ENCODE results near the gene COG3. TPM values are rescaled to one million over a fixed set of nuclear protein-coding genes. Genes with fewer than 3 reads are reported as not detected.
"Not testable (repeated sequence)": the region's sequence is repeated elsewhere in the genome, so short reads cannot be mapped to it uniquely, and the experiment has no call there.

The COG3 gene
- total and polyA plus RNA-seq, 7 experiments from 2014 or later: 26.5 to 50.1 (median 43.2) TPM

DNA sequence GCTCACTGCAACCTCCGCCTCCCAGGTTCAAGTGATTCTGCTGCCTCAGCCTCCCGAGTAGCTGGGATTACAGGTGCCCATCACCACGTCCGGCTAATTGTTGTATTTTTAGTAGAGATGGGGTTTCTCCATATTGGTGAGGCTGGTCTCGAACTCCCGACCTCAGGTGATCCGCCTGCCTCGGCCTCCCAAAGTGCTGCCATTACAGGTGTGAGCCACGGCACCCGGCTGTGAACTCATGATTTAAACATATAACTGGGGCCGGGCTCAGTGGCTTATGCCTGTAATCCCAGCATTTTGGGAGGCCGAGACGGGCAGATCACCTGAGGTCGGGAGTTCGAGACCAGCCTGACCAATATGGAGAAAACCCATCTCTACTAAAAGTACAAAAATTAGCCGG is 45.4 kb upstream of the COG3 start:
- peaks cover 0 to 25% (median 19%) of the 10 kb centered on the region in 7 donors for H3K4me1 Mint-ChIP-seq
- intact Hi-C loops (cut with micrococcal nuclease): loop anchor here (2.0 to 5.0 kb wide), 4 partner anchors 502 to 1133 kb away; partner anchors contain the start of genes LCP1 (in 1 of the 2), LRCH1 (in 1 of the 2) and TSC22D1 (in 1 of the 2)
- H3K27me3 Mint-ChIP-seq: not testable (repeated sequence)

DNA sequence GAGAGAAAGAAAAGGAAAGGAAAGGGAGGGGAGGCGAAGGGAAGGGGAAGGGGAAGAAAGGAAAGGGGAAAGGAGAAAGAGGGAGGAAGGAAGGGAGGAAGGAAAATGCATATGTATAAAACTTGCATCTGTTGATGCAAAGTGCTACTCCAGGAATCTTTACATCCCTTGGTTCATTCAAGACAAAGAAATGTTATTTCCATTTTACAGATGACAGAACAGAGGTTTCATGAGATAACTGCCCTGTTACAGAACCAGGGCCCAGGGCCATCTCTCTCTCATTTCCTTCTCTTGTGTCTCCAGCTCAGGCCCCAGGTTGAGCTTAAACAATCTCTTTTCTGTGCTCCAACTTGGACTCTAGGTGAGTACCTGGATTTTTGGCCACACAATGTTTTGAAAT is 44.8 kb upstream of the COG3 start:
- POLR2A ChIA-PET: no interaction called here
- intact Hi-C loops (cut with micrococcal nuclease): loop anchor here (2.0 to 5.0 kb wide), 4 partner anchors 503 to 1133 kb away; partner anchors contain the start of genes LCP1 (in 1 of the 2), LRCH1 (in 1 of the 2) and TSC22D1 (in 1 of the 2)
- Histone ChIP-seq H3K4me1 (ENCODE audit: control insufficient read depth in 2 of 2, insufficient read depth in 2 of 2, low read length in 2 of 2) (peaks cover 4 to 12% of the 10 kb centered on the region in 2 donors), H3K27me3 (ENCODE audit: control insufficient read depth in 2 of 2, insufficient read depth in 2 of 2, low read length in 2 of 2) (no peaks in the 10 kb centered on the region), H3K27ac (ENCODE audit: low read depth, low read length) (no peak overlapping the region), H3K4me3 (ENCODE audit: low read length) (no peak overlapping the region), H3K9me3 (ENCODE audit: control insufficient read depth in 2 of 3, low read length in 3 of 3) (no peaks in the 10 kb centered on the region), H3K36me3 (ENCODE audit: control insufficient read depth in 2 of 3, insufficient read depth in 3 of 3, low read length in 3 of 3) (peaks cover 0 to 4% (median 0%) of the 10 kb centered on the region in 3 experiments)
- peaks cover 0 to 20% (median 14%) of the 10 kb centered on the region in 7 donors for H3K4me1 Mint-ChIP-seq
- H3K36me3 Mint-ChIP-seq: no peaks in the 10 kb centered on the region
- DNase-seq (no peak), ATAC-seq (no peak)
- no peaks in the 10 kb centered on the region for H3K27me3 Mint-ChIP-seq
- CTCF ChIA-PET: no interaction called here
- peak overlapping the region in 7 of 9 donors; percentile 2 to 85 (median 76) for H3K27ac Mint-ChIP-seq
- H3K9me3 Mint-ChIP-seq: peaks cover 0 to 4% (median 0%) of the 10 kb centered on the region in 11 donors
- peak overlapping the region; percentile 7 to 79 (median 38) for H3K4me3 Mint-ChIP-seq

More for the DNA sequence above, 45.4 kb upstream of the COG3 start:
- H3K4me3 ChIP-seq (ENCODE audit: low read length); H3K36me3 ChIP-seq (ENCODE audit: control insufficient read depth in 2 of 3, insufficient read depth in 3 of 3, low read length in 3 of 3); H3K36me3 Mint-ChIP-seq; H3K27ac ChIP-seq (ENCODE audit: low read depth, low read length); DNase-seq; H3K27me3 ChIP-seq (ENCODE audit: control insufficient read depth in 2 of 2, insufficient read depth in 2 of 2, low read length in 2 of 2); ATAC-seq; H3K9me3 ChIP-seq (ENCODE audit: control insufficient read depth in 2 of 3, low read length in 3 of 3); CTCF ChIA-PET; H3K9me3 Mint-ChIP-seq: not testable (repeated sequence)
- POLR2A ChIA-PET: interaction anchor here (0.7 to 4.2 kb wide), 3 partner anchors 13 to 79 kb away, joined by 3 to 20 read pairs (median 17); no protein-coding TSS in a partner anchor
- peak overlapping the region in 3 of 9 donors; percentile 3 to 70 (median 23) for H3K27ac Mint-ChIP-seq
- H3K4me1 ChIP-seq (ENCODE audit: control insufficient read depth in 2 of 2, insufficient read depth in 2 of 2, low read length in 2 of 2): peaks cover 4 to 16% of the 10 kb centered on the region in 2 donors
- H3K4me3 Mint-ChIP-seq: peak overlapping the region in 7 of 10 donors; percentile 7 to 81 (median 41)

DNA sequence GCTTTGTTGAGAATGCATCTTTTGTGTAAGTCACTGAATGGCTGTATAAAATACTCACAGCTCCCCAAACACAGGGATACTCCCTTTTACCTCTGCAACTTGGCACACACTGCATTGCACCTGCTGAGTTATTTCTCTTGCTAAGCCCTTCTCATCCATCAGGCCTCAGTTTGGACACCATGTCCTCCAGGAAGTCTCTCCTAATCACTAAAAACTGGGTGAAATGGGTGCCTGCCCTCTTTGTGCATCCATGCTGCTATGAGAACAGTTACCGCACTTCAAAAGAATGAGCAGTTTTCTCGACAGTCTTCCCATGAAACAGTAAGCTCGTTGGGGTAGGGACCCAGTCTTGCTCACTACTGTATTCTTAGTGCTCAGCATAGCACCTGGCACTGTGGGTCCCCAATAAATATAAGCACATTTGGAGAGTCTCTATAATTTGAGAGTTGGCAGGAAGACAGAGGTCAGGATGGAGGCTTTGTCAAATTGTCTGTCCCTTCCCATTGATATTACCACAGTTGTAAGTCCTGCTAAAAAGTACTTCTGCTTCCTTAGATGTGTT is 41.9 kb upstream of the COG3 start:
- Histone ChIP-seq H3K4me1 (ENCODE audit: control insufficient read depth in 2 of 2, insufficient read depth in 2 of 2, low read length in 2 of 2) (no peaks in the 10 kb centered on the region), H3K4me3 (ENCODE audit: low read length) (no peak overlapping the region)

DNA sequence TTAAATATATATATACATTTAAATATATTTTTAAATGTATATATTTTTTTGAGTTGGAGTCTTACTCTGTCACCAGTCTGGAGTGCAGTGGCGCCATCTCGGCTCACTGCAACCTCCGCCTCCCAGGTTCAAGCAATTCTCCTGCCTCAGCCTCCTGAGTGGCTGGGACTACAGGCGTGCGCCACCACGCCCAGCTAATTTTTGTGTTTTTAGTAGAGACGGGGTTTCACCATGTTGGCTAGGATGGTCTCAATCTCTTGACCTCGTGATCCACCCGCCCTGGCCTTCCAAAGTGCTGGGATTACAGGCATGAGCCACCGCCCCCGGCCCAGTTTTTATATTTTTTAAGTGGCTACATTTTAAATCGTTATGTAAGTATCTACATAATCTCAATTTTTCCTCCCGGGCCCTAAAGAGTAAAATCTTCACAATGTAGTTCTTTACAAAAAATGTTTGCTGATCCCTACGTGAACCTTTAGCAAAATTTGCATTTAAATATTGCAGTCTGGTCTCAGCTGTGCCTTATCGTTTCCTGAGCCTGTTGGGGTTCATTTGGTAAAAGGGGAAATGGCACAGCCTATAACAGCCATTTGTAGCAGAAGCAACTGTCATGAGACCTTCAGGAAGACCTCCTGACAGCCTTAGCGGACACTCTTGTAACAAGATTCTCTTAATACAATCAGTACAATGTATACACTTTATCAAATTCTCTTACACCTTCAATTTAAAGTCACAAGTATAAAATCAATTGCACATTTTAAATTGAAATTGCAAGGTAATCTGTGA is 38.5 kb upstream of the COG3 start:
- intact Hi-C loops (cut with micrococcal nuclease): loop anchor here in 1 of 2 donors (2.0 kb wide), 1 partner anchor 39 kb away; the partner anchor contains the start of gene COG3
- not testable (repeated sequence) for H3K9me3 Mint-ChIP-seq; H3K36me3 Mint-ChIP-seq; H3K36me3 ChIP-seq (ENCODE audit: control insufficient read depth in 2 of 3, insufficient read depth in 3 of 3, low read length in 3 of 3); H3K9me3 ChIP-seq (ENCODE audit: control insufficient read depth in 2 of 3, low read length in 3 of 3); H3K27me3 Mint-ChIP-seq; H3K27me3 ChIP-seq (ENCODE audit: control insufficient read depth in 2 of 2, insufficient read depth in 2 of 2, low read length in 2 of 2); H3K4me1 Mint-ChIP-seq; H3K4me3 Mint-ChIP-seq; H3K27ac ChIP-seq (ENCODE audit: low read depth, low read length); H3K4me1 ChIP-seq (ENCODE audit: control insufficient read depth in 2 of 2, insufficient read depth in 2 of 2, low read length in 2 of 2); H3K4me3 ChIP-seq (ENCODE audit: low read length)
- CTCF ChIA-PET: interaction anchor here (0.6 kb wide), 1 partner anchor 1294 kb away, joined by 4 read pairs; no protein-coding TSS in a partner anchor
- POLR2A ChIA-PET: interaction anchor here (0.7 to 1.0 kb wide), 2 partner anchors 9 to 37 kb away, joined by 3 read pairs; no protein-coding TSS in a partner anchor
- H3K27ac Mint-ChIP-seq: peak overlapping the region in 1 of 9 donors; percentile 49
- ATAC-seq: peak; percentile 45
- DNase-seq: peak in 6 of 9 donors; percentile 15 to 32 (median 24)

More for the DNA sequence above, 41.9 kb upstream of the COG3 start:
- Mint-ChIP-seq H3K36me3 (no peaks in the 10 kb centered on the region), H3K4me1 (peaks cover 0 to 4% (median 0%) of the 10 kb centered on the region in 7 donors), H3K9me3 (peaks cover 0 to 4% (median 0%) of the 10 kb centered on the region in 11 donors), H3K27ac (peak overlapping the region in 3 of 9 donors; percentile 6 to 41 (median 12)), H3K27me3 (no peaks in the 10 kb centered on the region), H3K4me3 (no peak overlapping the region)
- Histone ChIP-seq H3K36me3 (ENCODE audit: control insufficient read depth in 2 of 3, insufficient read depth in 3 of 3, low read length in 3 of 3) (peaks cover 0 to 4% (median 0%) of the 10 kb centered on the region in 3 experiments), H3K27ac (ENCODE audit: low read depth, low read length) (no peak overlapping the region), H3K9me3 (ENCODE audit: control insufficient read depth in 2 of 3, low read length in 3 of 3) (no peaks in the 10 kb centered on the region), H3K27me3 (ENCODE audit: control insufficient read depth in 2 of 2, insufficient read depth in 2 of 2, low read length in 2 of 2) (no peaks in the 10 kb centered on the region)
- DNase-seq: peak in 3 of 9 donors; percentile 23 to 33 (median 26)
- intact Hi-C loops (cut with micrococcal nuclease): no loop called here
- ChIA-PET POLR2A (interaction anchor here (0.6 to 1.2 kb wide), 2 partner anchors 38 to 39 kb away, joined by 3 read pairs; no protein-coding TSS in a partner anchor), CTCF (interaction anchor here (0.5 kb wide), 1 partner anchor 931 kb away, joined by 3 read pairs; no protein-coding TSS in a partner anchor)
- ATAC-seq: no peak

DNA sequence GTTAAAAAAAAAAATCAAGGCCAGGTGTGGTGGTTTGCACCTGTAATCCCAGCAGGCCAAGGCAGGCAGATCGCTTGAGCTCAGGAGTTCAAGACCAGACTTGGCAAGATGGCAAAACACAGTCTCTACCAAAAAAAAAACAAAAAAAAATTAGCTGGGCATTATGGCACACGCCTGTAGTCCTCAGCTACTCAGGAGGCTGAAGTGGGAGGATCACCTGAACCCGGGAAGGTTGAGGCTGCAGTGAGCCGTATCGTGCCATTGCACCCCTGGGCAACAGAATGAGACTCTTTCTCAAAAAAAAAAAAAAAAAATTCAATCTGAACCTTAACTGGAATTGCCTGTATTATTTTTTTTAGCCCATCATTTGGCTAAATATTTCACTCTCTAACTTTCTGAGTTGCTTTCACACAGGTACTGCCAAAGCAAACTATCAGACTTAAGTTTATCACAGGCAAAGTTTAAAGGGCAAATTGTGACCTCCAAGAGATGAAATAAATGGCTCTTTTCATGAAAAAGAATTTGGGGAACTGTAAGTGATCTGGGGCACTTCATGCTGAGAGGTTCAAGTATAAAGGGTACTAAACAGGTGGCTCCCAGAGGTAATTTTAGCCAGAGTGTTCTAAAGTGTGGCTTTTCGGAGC is 31.9 kb upstream of the COG3 start:
- ATAC-seq: no peak
- no peaks in the 10 kb centered on the region for H3K4me1 ChIP-seq (ENCODE audit: control insufficient read depth in 2 of 2, insufficient read depth in 2 of 2, low read length in 2 of 2)
- H3K27ac ChIP-seq (ENCODE audit: low read depth, low read length): no peak overlapping the region
- Mint-ChIP-seq H3K4me1 (no peaks in the 10 kb centered on the region), H3K27me3 (no peaks in the 10 kb centered on the region), H3K36me3 (no peaks in the 10 kb centered on the region), H3K27ac (no peak overlapping the region), H3K9me3 (no peaks in the 10 kb centered on the region), H3K4me3 (no peak overlapping the region)
- DNase-seq: no peak
- H3K36me3 ChIP-seq (ENCODE audit: control insufficient read depth in 2 of 3, insufficient read depth in 3 of 3, low read length in 3 of 3): no peaks in the 10 kb centered on the region
- no peaks in the 10 kb centered on the region for H3K9me3 ChIP-seq (ENCODE audit: control insufficient read depth in 2 of 3, low read length in 3 of 3)
- no peak overlapping the region for H3K4me3 ChIP-seq (ENCODE audit: low read length)
- H3K27me3 ChIP-seq (ENCODE audit: control insufficient read depth in 2 of 2, insufficient read depth in 2 of 2, low read length in 2 of 2): no peaks in the 10 kb centered on the region
- CTCF ChIA-PET: no interaction called here
- intact Hi-C loops (cut with micrococcal nuclease): no loop called here
- POLR2A ChIA-PET: interaction anchor here (0.7 kb wide), 1 partner anchor 34 kb away, joined by 7 read pairs; no protein-coding TSS in a partner anchor

DNA sequence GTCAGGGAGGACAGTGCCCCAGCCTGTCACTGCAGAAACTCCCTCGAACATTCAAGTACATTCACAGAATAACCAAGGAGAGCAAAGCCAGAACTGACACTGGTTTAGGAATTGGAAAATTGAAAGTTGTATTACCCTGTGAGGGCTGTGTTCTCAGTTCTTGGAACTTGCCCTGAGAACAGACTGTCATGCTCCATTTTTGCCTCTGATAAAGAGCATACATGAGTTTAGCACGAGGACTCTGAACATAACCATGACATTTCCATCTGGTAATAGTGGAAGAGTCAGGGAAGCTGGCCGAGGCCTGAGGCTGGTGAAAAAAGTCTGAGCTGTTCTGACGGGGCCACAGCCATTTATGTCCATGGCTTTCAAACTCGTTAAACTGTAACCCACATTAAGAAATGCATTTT is 31.4 kb upstream of the COG3 start:
- no peaks in the 10 kb centered on the region for H3K36me3 Mint-ChIP-seq
- CTCF ChIA-PET: no interaction called here
- DNase-seq (no peak), ATAC-seq (no peak)
- H3K4me3 Mint-ChIP-seq: no peak overlapping the region
- H3K27ac Mint-ChIP-seq: no peak overlapping the region
- H3K36me3 ChIP-seq (ENCODE audit: control insufficient read depth in 2 of 3, insufficient read depth in 3 of 3, low read length in 3 of 3): no peaks in the 10 kb centered on the region
- intact Hi-C loops (cut with micrococcal nuclease): no loop called here
- no peaks in the 10 kb centered on the region for H3K9me3 ChIP-seq (ENCODE audit: control insufficient read depth in 2 of 3, low read length in 3 of 3)
- no peaks in the 10 kb centered on the region for H3K9me3 Mint-ChIP-seq
- no peaks in the 10 kb centered on the region for H3K27me3 Mint-ChIP-seq
- no peak overlapping the region for H3K27ac ChIP-seq (ENCODE audit: low read depth, low read length)
- no peaks in the 10 kb centered on the region for H3K27me3 ChIP-seq (ENCODE audit: control insufficient read depth in 2 of 2, insufficient read depth in 2 of 2, low read length in 2 of 2)
- no peaks in the 10 kb centered on the region for H3K4me1 ChIP-seq (ENCODE audit: control insufficient read depth in 2 of 2, insufficient read depth in 2 of 2, low read length in 2 of 2)
- H3K4me1 Mint-ChIP-seq: no peaks in the 10 kb centered on the region
- no peak overlapping the region for H3K4me3 ChIP-seq (ENCODE audit: low read length)
- POLR2A ChIA-PET: interaction anchor here (0.6 kb wide), 1 partner anchor 641 kb away, joined by 3 read pairs; no protein-coding TSS in a partner anchor
